IPS DF 4.7 (cell line): ENCODE results near the gene IGF1.
"Not testable (repeated sequence)": the region's sequence is repeated elsewhere in the genome, so short reads cannot be mapped to it uniquely, and the experiment has no call there.

Experiments
- DNase-seq: peaks from one replicate; pipeline ENCODE4 v3.0.0-alpha.2; 2013; ENCODE audit warnings: low spot score; ENCODE audit errors: extremely low read depth

IGF1 gene

GRCh38 chr12:102390068-102390467 is 90.3 kb downstream of the IGF1 start:
- no peak for DNase-seq

GRCh38 chr12:102388469-102388868 is 91.9 kb downstream of the IGF1 start:
- DNase-seq = no peak

GRCh38 chr12:102385343-102385742 is 95.0 kb downstream of the IGF1 start:
- DNase-seq = no peak

- no peak for DNase-seq
These were observed 100.8 kb downstream of the IGF1 start for GRCh38 chr12:102379346-102380162.

GRCh38 chr12:102376781-102377180 is 103.6 kb downstream of the IGF1 start:
- no peak for DNase-seq

- no peak for DNase-seq
These were observed 104.1 kb downstream of the IGF1 start for GRCh38 chr12:102376181-102376747.

GRCh38 chr12:102374190-102374589 is 106.2 kb downstream of the IGF1 start:
- no peak for DNase-seq

GRCh38 chr12:102372087-102372486 is 108.3 kb downstream of the IGF1 start:
- DNase-seq = no peak

- DNase-seq = no peak
These were observed 109.2 kb downstream of the IGF1 start for GRCh38 chr12:102371165-102371564.

GRCh38 chr12:102369876-102370275 is 110.5 kb downstream of the IGF1 start:
- DNase-seq = no peak

GRCh38 chr12:102365365-102365764 is 115.0 kb downstream of the IGF1 start:
- no peak for DNase-seq

- DNase-seq = no peak
These were observed 115.7 kb downstream of the IGF1 start for GRCh38 chr12:102364709-102365108.

- DNase-seq = no peak
These were observed 123.7 kb downstream of the IGF1 start for GRCh38 chr12:102356690-102357089.

- DNase-seq = not testable (repeated sequence)
These were observed 126.1 kb downstream of the IGF1 start for GRCh38 chr12:102354281-102354680.

GRCh38 chr12:102351322-102351721 is 129.0 kb downstream of the IGF1 start:
- no peak for DNase-seq

- no peak for DNase-seq
These were observed 130.3 kb downstream of the IGF1 start for GRCh38 chr12:102350070-102350469.

- no peak for DNase-seq
These were observed 131.3 kb downstream of the IGF1 start for GRCh38 chr12:102349079-102349478.

GRCh38 chr12:102347811-102348210 is 132.6 kb downstream of the IGF1 start:
- no peak for DNase-seq
